Stimulated activated naive CD8-positive, alpha-beta T cell treated with anti-CD3 and anti-CD28 coated beads, Interleukin-15, Interleukin-2, amounts not matched to agents 100 U/mL and 50 U/mL, for 24 hours (primary cell): Measurements from ENCODE around the gene PNKP.

Experiments
- ATAC-seq: fragments of 150-1000 bp; cut with Tn5 transposase; one replicate; pipeline ENCODE4 v1.10.0; 2021
- DNase-seq: peaks from one replicate; pipeline ENCODE4 v3.0.0; 2021

Gene PNKP

DNA sequence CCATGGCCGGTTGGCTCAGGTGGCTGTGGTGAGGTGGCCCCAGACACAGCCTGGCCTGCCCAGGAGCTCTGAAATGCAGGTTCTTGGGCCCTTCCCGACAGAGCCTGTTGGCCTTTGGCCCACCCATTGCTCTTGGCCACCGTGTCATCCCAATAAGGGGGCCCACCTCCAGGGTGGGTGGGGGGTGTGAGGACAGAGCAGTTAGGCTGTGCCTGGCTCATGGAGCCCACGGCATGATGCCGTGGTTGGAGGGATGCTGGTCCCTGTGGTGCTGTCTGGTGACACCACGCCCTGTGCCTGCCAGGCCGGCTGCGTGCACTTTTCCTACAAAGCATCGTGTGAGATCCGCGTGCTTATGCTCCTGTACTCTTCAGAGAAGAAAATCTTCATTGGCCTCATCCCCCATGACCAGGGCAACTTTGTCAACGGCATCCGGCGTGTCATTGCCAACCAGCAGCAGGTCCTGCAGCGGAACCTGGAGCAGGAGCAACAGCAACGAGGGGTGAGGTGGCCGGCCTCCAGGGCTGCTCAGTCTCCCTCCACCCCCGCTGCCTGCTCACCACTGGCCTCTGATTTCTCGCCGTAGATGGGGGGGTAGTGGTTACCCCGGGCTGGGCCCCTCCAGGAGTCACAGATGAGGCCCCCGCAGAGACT lies 7.6 kb downstream of the PNKP start:
- DNase-seq (no peak), ATAC-seq (no peak)

- DNase-seq (no peak), ATAC-seq (no peak)
These were observed 9.0 kb downstream of the PNKP start for GRCh38 chr19:49858088-49858985.

DNA sequence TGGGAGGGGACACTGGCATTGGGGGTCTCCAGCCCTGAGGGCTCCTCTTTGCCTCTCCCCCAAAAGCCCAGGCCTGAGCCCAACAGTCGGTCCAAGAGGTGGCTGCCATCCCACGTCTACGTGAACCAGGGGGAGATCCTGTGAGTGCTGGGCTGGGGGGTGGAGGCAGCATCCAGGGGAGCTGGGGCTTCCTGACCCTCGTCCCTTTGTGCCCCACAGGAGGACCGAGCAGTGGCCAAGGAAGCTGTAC lies 9.6 kb downstream of the PNKP start:
- ATAC-seq (no peak), DNase-seq (no peak)

- ATAC-seq, result no peak
- DNase-seq, result no peak
These were observed 10.1 kb downstream of the PNKP start for GRCh38 chr19:49857061-49857837.

DNA sequence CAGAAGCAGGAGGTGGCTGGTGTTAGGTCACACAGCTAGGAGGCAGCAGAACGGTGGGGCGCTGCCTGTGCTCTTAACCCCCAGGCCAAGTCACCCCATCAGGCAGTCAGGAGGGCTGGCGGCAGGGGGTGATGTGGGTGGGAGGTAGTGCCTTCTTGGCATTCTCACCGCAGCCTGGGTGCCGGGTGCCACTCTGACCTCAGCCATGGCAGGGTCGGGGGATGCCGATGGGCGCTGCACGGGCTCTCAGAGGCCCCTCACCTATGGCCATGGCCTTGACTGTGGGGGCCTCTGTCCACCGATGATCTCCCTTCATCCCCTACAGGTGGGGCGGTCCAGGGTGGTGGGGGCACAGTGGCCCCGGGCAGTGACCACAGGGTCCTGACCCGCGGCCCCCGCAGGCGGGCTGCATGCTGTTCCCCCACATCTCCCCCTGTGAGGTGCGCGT lies 10.8 kb downstream of the PNKP start:
- DNase-seq, result no peak
- no peak for ATAC-seq

DNA sequence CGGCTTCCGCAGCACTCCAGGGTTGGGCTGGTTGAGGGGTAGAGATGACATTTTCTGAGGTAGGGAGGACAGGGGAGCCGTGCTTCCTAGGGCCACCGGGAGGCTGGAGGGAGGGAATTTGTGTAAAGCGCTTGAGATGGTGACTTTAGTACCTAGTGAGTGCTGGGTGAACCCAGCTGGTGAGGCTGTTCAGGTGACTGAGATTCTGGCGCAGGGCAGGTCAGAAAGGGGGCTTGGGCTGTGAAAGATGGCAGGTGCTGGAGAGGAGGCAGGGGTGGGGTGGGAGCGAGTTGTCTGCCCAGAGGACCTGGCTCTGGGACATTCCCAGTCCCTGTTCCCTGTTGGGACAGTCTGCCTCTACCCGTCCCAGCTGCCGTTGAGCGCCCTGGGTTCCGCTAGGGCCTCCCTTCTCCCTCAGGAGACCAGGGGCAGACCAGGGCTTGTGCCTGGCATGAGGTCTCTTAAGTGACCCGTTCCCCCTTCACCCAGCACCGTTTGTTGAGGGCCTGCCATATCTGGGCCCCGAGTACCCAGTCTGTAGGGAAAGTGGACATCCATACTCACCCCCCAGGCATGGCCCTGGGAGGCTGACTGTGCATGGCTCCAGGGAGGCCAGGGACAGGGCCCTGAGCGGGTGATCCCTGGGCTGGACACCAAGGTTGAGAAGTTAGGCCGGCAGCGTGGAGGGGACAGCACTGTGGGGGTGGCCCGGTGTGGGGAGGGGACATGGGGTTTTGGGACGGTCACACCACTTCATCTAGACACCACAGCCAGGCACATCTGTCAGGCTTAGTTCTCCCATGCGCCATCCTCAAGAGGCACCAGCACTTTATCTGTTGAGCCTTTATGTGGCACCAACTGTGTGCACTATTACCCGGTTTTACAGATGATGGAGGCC lies 11.5 kb downstream of the PNKP start:
- DNase-seq (no peak), ATAC-seq (no peak)

DNA sequence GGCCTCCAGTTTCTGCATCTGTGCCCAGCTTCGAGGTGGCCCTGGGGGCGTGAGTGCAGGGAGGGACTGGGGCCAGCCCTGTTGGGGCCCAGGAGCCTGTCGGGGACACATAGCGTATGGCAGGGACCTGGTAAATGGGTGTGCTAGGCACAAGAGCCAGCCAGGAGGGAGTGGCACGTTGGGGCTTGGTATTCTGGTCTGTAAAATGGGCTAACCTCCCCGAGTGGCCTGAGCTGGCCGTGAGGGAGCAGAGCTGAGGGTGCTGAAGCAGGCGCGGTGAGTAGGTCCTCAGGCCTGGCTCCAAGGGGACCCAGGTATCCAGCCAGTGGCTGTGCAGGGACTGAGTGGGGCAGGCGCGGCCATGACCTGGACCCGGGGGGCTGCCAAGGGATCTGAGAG lies 12.1 kb downstream of the PNKP start:
- ATAC-seq, result no peak

GRCh38 chr19:49854378-49855263 lies 12.8 kb downstream of the PNKP start:
- no peak for DNase-seq
- ATAC-seq, result no peak

More for the DNA sequence above, 12.1 kb downstream of the PNKP start:
- no peak for DNase-seq

- DNase-seq (no peak), ATAC-seq (no peak)
These were observed 13.5 kb downstream of the PNKP start for GRCh38 chr19:49853852-49854377.

GRCh38 chr19:49852631-49853126 lies 14.7 kb downstream of the PNKP start:
- DNase-seq, result no peak

GRCh38 chr19:49851456-49852259 lies 15.7 kb downstream of the PNKP start:
- DNase-seq (peak; percentile 46), ATAC-seq (no peak)

More at GRCh38 chr19:49852631-49853126, 14.7 kb downstream of the PNKP start:
- ATAC-seq, result no peak

DNA sequence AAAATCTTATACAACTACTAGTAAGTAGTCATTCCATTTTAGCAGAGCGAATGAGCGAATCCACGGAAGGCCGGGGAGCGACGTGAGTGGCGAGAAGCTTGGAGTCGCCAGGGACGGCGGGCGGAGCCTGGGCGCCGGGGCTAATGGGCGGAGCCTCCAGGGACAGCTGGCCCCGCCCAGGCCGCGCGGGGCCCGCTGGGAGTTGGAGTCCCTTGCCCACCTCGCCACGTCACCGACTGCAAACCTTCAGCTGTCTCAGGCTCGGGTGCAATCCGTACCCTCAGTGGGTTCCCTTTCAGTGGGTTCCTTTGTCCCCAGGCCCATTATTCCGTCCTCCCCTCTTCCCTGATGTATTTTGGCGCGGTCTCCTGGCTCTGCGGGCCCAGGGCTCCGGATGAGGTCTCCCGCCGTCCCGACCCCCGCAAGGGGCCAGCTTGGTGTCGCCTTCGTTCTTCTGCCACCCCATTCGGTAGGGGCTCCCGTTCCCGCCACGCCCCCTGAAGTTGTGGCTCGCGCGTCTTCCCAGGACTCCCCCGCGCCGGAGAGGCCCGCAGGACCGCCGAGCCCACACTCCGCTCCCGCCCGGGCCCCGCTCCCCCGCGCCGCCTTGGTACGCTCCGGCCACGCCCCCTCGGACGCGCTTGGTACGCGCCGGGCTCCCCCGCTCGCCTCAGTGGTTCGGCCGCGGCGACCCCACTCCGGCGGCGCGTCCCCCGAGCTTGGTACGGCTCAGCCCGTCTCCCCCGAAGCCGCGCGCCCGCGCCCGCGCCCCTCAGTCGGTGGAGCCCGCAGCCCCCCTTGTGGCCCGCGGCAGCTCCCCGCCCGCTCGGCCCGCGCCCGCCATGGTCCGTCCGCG lies 16.7 kb downstream of the PNKP start, which contains the start of gene PTOV1:
Gene PTOV1 (plus strand): TSS at position 673 of the 856 bp plus-strand sequence.
- ATAC-seq (peak; percentile 88), DNase-seq (peak; percentile 93)

- DNase-seq (no peak), ATAC-seq (peak; percentile 1)
These were observed 17.2 kb downstream of the PNKP start for GRCh38 chr19:49850221-49850486.

DNA sequence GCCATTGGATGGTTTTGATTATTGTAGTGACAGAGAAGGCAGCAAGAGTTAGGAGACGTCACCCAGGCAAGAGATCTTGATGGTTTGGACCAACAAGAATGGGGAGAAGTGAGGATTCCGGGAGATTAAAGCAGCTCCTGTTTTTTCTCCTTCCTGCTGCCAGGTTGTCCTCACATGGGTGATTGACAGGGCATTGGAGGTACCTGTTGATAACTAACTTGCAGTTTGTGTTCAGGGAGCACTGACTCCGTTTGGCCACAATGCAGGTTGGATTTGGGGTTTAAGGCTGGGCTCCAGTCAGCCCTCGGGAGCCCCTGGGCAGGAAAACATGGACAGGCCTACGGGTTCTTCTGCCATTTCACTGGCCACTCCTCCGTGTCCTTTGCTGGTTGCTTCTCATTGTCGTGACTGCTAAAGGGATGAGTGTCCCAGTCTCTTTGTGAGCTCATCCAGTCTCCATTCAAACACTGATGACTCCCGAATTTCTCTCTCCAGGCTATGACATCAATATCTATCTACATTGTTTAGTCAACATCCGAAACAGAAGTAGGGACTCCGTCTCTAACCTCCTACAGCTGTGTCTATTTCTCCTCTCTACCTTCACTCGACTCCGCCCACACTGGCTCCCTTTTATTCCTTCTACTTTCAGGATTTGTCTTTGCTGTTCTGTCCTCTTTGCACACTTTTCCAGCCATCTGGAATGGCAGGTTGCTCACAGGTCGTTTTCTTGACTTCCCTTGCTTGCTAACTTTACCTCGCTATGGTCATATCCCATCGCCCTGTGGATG lies 17.7 kb downstream of the PNKP start:
- ATAC-seq (no peak), DNase-seq (no peak)

DNA sequence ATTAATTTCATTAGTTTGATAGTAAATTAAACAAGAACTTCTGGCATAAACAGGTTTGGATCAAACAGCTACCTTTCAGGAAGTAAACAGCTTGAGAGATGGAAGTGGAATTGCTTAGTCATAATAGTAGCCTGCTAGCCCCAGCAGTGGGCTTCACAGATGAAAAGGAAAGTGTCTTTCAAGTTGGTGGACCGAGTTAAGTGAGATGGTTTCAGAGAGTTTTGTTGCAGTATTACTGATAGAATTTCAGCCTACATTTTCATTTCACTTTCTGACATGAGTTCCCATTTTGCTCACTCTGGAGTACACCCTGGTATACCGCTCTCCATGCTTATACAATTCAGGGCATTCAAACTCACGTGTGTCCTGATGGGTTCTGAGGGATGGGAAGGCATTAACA lies 18.4 kb downstream of the PNKP start:
- DNase-seq (no peak), ATAC-seq (no peak)

DNA sequence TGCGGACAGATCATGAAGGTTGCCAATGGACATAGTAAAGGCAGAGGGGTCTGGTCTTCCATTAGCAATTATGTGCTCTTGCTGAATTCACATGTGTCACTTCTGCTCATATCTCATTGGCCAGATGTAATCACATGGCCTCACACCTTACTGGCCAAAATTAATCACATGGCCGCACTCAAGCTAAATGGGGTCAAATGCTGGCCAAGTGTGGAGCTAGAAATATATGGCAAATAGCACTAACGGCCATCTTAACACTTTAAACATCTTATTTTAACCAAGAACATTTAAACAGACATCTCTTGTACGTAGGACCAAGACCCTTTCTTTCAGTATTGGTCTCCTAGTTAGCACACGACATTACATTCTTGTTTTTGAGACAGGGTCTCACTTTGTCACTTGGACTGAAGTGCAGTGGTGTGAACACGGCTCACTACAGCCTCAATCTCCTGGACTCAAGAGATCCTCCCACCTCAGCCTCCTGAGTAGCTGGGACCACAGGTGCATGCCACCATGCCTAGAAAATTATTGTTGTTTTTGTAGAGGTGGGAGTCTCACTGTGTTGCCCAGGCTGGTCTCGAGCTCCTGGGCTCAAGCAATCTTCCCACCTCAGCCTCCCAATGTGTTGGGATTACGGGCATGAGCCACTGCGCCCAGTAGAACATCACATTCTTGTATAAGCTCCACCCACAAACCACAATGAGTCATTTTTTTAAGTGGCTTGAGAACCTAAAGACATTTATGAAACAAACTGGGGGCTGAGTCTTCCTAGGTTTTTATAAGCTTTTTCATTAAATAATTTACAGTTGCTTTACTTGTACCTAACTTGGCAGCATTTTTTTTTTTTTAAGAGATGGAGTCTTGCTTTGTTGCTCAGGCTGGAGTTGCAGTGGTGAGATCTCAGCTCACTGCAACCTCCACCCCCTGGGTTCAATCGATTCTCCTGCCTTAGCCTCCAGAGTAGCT lies 19.4 kb downstream of the PNKP start:
- ATAC-seq (no peak), DNase-seq (no peak)

DNA sequence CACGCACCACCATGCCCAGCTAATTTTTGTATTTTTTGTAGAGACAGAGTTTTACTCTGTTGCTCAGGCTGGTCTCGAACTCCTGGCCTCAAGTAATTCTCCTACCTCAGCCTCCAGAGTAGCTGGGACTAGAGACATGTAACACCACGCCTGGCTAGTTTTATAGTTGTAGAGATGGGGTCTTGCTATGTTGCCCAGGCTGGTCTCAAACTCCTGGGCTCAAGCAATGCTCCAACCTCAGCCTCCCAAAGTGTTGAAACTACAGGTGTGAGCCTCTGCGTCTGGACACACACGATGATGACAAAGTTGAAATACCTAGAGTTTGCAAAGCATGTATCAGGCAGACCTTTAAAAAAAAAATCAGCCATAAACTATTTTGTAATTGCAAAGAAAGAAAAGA lies 21.0 kb downstream of the PNKP start:
- DNase-seq, result no peak

More for the DNA sequence above, 21.0 kb downstream of the PNKP start:
- ATAC-seq, result no peak
